ENCODE results near the gene P4HB. TPM values are rescaled to one million over a fixed set of nuclear protein-coding genes. Genes with fewer than 3 reads are reported as not detected.
A peak's percentile ranks its signal among the peaks of the same experiment; 100 is the strongest.

Gene P4HB
- polyA plus RNA-seq, 1 of the 3 experiments (the other 2 are of a cell fraction), result 165 TPM

DNA sequence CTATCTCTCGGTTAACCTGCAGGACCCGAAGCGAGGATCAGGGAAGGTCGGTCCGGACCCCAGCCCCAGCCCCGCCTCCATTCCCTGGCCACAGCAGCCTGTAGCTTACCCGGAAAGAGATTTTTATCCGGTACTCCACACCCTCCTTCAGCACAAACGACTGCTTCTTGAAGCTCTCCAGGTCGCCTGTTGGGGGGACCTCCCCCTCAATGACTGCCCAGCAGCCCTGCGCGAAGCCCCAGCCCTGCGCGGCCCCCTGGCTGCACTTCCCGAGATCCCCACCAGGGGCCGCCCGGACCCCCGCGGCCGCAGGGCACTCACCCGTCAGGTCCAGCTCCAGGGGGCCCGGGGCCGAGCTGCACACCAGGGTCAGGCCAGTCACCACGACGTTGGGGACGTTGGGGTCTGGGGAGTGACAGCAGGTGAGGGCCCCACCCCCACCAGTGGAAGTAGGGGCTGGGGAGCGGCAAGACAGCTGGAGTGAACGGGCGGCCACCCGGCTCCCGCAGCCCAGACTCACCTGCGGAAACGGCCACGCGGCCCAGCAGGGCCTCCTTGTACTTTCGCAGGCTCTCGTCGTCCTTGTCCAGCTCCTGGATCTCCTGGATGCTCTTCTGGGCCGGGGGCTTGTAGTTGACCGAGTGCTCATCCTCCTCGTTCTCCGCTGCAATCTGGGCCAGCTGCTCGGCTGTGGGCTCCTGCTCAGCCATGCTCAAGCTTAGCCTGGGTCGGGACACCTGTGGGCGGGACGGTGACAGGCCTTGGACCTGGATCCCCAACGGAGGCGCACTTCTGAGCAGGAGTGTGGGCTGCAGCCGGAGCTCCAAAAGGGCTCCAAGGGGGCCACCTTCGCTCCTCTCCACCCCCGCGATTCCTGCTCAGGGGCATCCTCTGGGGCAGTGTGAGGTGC is 9.1 kb upstream of the P4HB start:
- no peaks in the 10 kb centered on the region for H3K27me3 ChIP-seq (ENCODE audit: insufficient read depth)
- H3K36me3 ChIP-seq (replicated peaks in 1 of 2; ENCODE audit: control insufficient read depth in 1 of 2, insufficient read depth in 2 of 2, low read length in 1 of 2), result peaks cover 27 to 37% of the 10 kb centered on the region in 2 experiments
- peak; percentile 96 for DNase-seq
- peak overlapping the region; percentile 83 to 97 for H3K4me3 ChIP-seq (ENCODE audit: low read depth in 2 of 2, low read length in 1 of 2)
- peak overlapping the region; percentile 98 for H3K9ac ChIP-seq
- no peaks in the 10 kb centered on the region for H3K9me2 ChIP-seq
- H4K20me1 ChIP-seq (ENCODE audit: insufficient read depth), result peaks cover 46% of the 10 kb centered on the region
- peak overlapping the region; percentile 99 for H3K4me2 ChIP-seq
- peaks cover 65% of the 10 kb centered on the region for H3K79me2 ChIP-seq (ENCODE audit: insufficient read depth)
- H3F3A ChIP-seq (replicated peaks; ENCODE audit: insufficient read depth), result peaks cover 72% of the 10 kb centered on the region
- H3K9me3 ChIP-seq, result no peaks in the 10 kb centered on the region
- ChIA-PET CTCF (interaction anchor here (0.6 to 6.9 kb wide), 63 partner anchors 9 to 229 kb away, joined by 3 to 54 read pairs (median 6); partner anchors contain the start of genes ALYREF, ANAPC11, CENPX and DCXR), POLR2A (interaction anchor here (0.6 to 2.5 kb wide), 18 partner anchors 8 to 362 kb away, joined by 3 to 16 read pairs (median 3); partner anchors contain the start of genes ALYREF, ANAPC11, ARL16 and HGS)
- peaks cover 24 to 51% of the 10 kb centered on the region in 2 experiments; a peak in 3 of 4 replicates for H3K4me1 ChIP-seq (ENCODE audit: control insufficient read depth in 1 of 2, insufficient read depth in 2 of 2, low read depth in 1 of 2, low read length in 1 of 2)
- peak overlapping the region; percentile 86 to 95 for H3K27ac ChIP-seq (ENCODE audit: low read depth in 2 of 2, low read length in 1 of 2)
- WGBS (ENCODE audit: low lambda C conversion rate), result 15% methylated on average over 37 of the region's 52 CpGs
- H2AFZ ChIP-seq (ENCODE audit: low read depth), result no peak overlapping the region
- TF ChIP-seq EZH2phosphoT487 (IDR thresholded peaks at IDR 0.05; ENCODE audit: borderline replicate concordance, low read depth) (no peak), SIN3A (IDR thresholded peaks at IDR 0.05; ENCODE audit: borderline replicate concordance, low read depth, low read length) (peak; percentile 26; the same call in 1 of the 2 replicates), FOSL2 (IDR thresholded peaks at IDR 0.05; ENCODE audit: borderline replicate concordance, low read depth) (no peak), POLR2AphosphoS5 (IDR thresholded peaks at IDR 0.05; ENCODE audit: low read depth, low read length) (peak; percentile 12; the same call in 1 of the 2 replicates), TCF12 (IDR thresholded peaks at IDR 0.05) (no peak), RCOR1 (IDR thresholded peaks at IDR 0.05; ENCODE audit: low read length) (no peak), ELF1 (IDR thresholded peaks at IDR 0.05) (no peak), YY1 (IDR thresholded peaks at IDR 0.05; ENCODE audit: low read depth) (no peak), TEAD4 (IDR thresholded peaks at IDR 0.05; ENCODE audit: borderline replicate concordance, insufficient read depth) (no peak), FOXJ3 (CRISPR knock-in tag; IDR thresholded peaks at IDR 0.05) (no peak), RAD21 (IDR thresholded peaks at IDR 0.05; ENCODE audit: low read length) (peak; percentile 35), FOXM1 (IDR thresholded peaks at IDR 0.05; ENCODE audit: low read depth) (no peak), EP300 (IDR thresholded peaks at IDR 0.05; ENCODE audit: borderline replicate concordance in 1 of 2, low read depth in 1 of 2, low read length in 1 of 2) (no peak), CHD2 (IDR thresholded peaks at IDR 0.05; ENCODE audit: low read length, partially characterized antibody) (no peak), SMC3 (IDR thresholded peaks at IDR 0.05; ENCODE audit: low read depth, low read length) (peak; percentile 33), GATA2 (CRISPR knock-in tag; IDR thresholded peaks at IDR 0.05) (no peak), TAF1 (IDR thresholded peaks at IDR 0.05; ENCODE audit: borderline replicate concordance, low read depth, low read length) (no peak)
- TF ChIP-seq, protein P1, sequence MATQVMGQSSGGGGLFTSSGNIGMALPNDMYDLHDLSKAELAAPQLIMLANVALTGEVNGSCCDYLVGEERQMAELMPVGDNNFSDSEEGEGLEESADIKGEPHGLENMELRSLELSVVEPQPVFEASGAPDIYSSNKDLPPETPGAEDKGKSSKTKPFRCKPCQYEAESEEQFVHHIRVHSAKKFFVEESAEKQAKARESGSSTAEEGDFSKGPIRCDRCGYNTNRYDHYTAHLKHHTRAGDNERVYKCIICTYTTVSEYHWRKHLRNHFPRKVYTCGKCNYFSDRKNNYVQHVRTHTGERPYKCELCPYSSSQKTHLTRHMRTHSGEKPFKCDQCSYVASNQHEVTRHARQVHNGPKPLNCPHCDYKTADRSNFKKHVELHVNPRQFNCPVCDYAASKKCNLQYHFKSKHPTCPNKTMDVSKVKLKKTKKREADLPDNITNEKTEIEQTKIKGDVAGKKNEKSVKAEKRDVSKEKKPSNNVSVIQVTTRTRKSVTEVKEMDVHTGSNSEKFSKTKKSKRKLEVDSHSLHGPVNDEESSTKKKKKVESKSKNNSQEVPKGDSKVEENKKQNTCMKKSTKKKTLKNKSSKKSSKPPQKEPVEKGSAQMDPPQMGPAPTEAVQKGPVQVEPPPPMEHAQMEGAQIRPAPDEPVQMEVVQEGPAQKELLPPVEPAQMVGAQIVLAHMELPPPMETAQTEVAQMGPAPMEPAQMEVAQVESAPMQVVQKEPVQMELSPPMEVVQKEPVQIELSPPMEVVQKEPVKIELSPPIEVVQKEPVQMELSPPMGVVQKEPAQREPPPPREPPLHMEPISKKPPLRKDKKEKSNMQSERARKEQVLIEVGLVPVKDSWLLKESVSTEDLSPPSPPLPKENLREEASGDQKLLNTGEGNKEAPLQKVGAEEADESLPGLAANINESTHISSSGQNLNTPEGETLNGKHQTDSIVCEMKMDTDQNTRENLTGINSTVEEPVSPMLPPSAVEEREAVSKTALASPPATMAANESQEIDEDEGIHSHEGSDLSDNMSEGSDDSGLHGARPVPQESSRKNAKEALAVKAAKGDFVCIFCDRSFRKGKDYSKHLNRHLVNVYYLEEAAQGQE (IDR thresholded peaks at IDR 0.05; ENCODE audit: low read depth, low read length), result no peak
- TF ChIP-seq, protein P2, sequence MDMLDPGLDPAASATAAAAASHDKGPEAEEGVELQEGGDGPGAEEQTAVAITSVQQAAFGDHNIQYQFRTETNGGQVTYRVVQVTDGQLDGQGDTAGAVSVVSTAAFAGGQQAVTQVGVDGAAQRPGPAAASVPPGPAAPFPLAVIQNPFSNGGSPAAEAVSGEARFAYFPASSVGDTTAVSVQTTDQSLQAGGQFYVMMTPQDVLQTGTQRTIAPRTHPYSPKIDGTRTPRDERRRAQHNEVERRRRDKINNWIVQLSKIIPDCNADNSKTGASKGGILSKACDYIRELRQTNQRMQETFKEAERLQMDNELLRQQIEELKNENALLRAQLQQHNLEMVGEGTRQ (IDR thresholded peaks at IDR 0.05; ENCODE audit: borderline replicate concordance, low read depth, low read length), result no peak
- TF ChIP-seq, protein P3, sequence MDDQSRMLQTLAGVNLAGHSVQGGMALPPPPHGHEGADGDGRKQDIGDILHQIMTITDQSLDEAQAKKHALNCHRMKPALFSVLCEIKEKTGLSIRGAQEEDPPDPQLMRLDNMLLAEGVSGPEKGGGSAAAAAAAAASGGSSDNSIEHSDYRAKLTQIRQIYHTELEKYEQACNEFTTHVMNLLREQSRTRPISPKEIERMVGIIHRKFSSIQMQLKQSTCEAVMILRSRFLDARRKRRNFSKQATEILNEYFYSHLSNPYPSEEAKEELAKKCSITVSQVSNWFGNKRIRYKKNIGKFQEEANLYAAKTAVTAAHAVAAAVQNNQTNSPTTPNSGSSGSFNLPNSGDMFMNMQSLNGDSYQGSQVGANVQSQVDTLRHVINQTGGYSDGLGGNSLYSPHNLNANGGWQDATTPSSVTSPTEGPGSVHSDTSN (IDR thresholded peaks at IDR 0.05), result peak; percentile 4; the same call in 1 of the 2 replicates
- TF ChIP-seq, protein P4, sequence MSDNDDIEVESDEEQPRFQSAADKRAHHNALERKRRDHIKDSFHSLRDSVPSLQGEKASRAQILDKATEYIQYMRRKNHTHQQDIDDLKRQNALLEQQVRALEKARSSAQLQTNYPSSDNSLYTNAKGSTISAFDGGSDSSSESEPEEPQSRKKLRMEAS (IDR thresholded peaks at IDR 0.05; ENCODE audit: low read depth), result no peak; the same call in 1 of the 2 replicates
- TF ChIP-seq, protein P5, sequence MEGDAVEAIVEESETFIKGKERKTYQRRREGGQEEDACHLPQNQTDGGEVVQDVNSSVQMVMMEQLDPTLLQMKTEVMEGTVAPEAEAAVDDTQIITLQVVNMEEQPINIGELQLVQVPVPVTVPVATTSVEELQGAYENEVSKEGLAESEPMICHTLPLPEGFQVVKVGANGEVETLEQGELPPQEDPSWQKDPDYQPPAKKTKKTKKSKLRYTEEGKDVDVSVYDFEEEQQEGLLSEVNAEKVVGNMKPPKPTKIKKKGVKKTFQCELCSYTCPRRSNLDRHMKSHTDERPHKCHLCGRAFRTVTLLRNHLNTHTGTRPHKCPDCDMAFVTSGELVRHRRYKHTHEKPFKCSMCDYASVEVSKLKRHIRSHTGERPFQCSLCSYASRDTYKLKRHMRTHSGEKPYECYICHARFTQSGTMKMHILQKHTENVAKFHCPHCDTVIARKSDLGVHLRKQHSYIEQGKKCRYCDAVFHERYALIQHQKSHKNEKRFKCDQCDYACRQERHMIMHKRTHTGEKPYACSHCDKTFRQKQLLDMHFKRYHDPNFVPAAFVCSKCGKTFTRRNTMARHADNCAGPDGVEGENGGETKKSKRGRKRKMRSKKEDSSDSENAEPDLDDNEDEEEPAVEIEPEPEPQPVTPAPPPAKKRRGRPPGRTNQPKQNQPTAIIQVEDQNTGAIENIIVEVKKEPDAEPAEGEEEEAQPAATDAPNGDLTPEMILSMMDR (IDR thresholded peaks at IDR 0.05), result peak; percentile 98
- TF ChIP-seq, protein P6, sequence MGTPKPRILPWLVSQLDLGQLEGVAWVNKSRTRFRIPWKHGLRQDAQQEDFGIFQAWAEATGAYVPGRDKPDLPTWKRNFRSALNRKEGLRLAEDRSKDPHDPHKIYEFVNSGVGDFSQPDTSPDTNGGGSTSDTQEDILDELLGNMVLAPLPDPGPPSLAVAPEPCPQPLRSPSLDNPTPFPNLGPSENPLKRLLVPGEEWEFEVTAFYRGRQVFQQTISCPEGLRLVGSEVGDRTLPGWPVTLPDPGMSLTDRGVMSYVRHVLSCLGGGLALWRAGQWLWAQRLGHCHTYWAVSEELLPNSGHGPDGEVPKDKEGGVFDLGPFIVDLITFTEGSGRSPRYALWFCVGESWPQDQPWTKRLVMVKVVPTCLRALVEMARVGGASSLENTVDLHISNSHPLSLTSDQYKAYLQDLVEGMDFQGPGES (IDR thresholded peaks at IDR 0.05; ENCODE audit: low read depth, low read length), result no peak

Measured in SK-N-SH (cell line).